GM18858 (cell line): ENCODE results near the gene IL17RB.

Source experiments
- ATAC-seq: cut with Tn5 transposase; IDR thresholded peaks from one replicate; pipeline ENCODE4 v1.9.1; 2021; ENCODE audit not compliant: unreplicated experiment

The IL17RB gene

DNA sequence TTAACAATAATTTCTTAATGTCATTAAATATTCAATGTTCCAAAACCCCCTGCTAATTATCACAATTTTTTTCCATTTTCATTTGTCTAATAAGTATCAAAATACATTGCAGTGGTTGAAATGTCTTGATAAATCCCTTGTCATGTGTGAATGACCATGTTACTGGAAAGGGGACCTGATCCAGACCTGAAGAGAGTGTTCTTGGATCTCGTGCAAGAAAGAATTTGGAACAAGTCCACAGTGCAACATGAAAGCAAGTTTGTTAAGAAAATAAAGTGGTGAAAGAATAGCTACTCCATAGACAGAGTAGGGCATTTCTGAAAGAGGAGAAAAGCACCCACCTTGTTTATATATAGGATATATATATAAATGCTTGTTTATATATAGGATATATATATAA lies 55.7 kb downstream of the IL17RB start:
- no peak for ATAC-seq

DNA sequence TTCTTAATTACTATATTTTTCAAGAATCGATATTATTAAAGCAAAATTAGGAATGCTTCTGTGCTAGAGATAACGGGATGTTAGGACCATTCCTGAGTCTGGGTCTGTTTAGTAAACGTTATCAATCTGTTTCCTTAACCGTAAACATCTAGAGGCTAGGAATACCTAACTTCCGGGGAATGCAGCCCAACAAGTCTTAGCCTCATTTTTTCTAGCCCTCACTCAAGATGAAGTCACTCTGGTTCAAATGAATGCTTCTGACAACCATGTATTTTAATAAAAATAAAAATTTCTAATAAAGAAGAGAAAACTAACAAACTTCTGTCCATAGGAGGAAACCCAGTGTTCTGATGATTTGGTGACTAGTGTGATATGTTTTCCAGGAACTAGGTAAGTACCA lies 56.3 kb downstream of the IL17RB start:
- ATAC-seq: no peak

DNA sequence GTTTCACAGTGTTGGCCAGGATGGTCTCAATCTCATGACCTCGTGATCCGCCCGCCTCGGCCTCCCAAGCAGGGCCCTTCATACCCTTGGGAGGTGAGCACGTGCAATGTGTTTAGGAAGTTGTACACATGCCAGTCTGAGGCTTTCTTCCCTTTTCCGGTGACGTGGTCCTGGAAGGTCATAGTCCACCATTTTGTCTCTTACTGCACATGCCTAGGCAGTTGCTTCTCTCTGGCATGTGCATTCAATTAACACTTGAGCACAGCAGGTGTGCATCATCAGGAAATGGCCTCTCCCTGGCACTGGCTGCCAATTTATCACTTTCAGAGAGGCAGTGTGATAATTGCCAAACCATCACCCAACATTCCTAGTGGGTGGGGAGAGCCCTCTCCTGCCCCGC lies 67.0 kb downstream of the IL17RB start:
- ATAC-seq: no peak
